Measurements from ENCODE around the gene SUPT6H.

- TF ChIP-seq EZH2 (IDR thresholded peaks at IDR 0.05) = no peak
- TF ChIP-seq CTCF (IDR thresholded peaks at IDR 0.05) = peak; percentile 60
- no peak for TF ChIP-seq EZH2phosphoT487 (IDR thresholded peaks at IDR 0.05)
Measured at GRCh38 chr17:28643983-28644786, 17.8 kb upstream of the SUPT6H start.

All from neural progenitor cell (in vitro differentiated cells).